Heart right ventricle (tissue), 16 donors: ENCODE data around the gene SBF2. TPM values are rescaled to one million over a fixed set of nuclear protein-coding genes. Genes with fewer than 3 reads are reported as not detected.

Experiments used
- ATAC-seq, 8 donors: fragments of 200-7000 bp; cut with Tn5 transposase; one replicate each; pipeline ENCODE4 v1.9.1; 2020; ENCODE audit warnings: mild to moderate bottlenecking in 8 of 8, moderate library complexity in 8 of 8, moderate number of reproducible peaks in 1 of 8
- DNase-seq, 2 donors: peaks; one replicate each; pipeline ENCODE4 v3.0.0-alpha.2; 2020
- H3K27ac ChIP-seq, 10 donors: fragments of 200-600 bp; sonication (generic) in 2 of 10; one replicate each; pipeline versions ENCODE4 v1.5.0 to v1.8.0; 2020 to 2022; ENCODE audit warnings: mild to moderate bottlenecking in 3 of 10
- H3K27me3 ChIP-seq, 7 donors: fragments of 200-600 bp; one replicate each; pipeline ENCODE4 v1.8.0; 2021 to 2022; ENCODE audit warnings: mild to moderate bottlenecking in 2 of 7
- H3K36me3 ChIP-seq, 9 donors: fragments of 200-600 bp; sonication (generic) in 1 of 9; one replicate each; pipeline versions ENCODE4 v1.5.0 to v1.8.0; 2020 to 2022; ENCODE audit warnings: mild to moderate bottlenecking in 2 of 9
- H3K4me1 ChIP-seq, 9 donors: fragments of 200-600 bp; sonication (generic) in 1 of 9; one replicate each; pipeline versions ENCODE4 v1.5.0 to v1.8.0; 2020 to 2022; ENCODE audit warnings: mild to moderate bottlenecking in 4 of 9
- H3K4me3 ChIP-seq, 10 donors: fragments of 200-600 bp; sonication (generic) in 2 of 10; one replicate each; pipeline versions ENCODE4 v1.5.0 to v1.8.0; 2020 to 2022; ENCODE audit warnings: mild to moderate bottlenecking in 7 of 10, moderate library complexity in 2 of 10
- H3K9me3 ChIP-seq, 11 donors: fragments of 200-600 bp in 10 of 11; sonication (generic) in 2 of 11; one replicate each; pipeline versions ENCODE4 v1.5.0 to v1.8.0; 2013 to 2022; ENCODE audit warnings: mild to moderate bottlenecking in 2 of 11, control low read depth in 1 of 11, moderate library complexity in 1 of 11
- CTCF ChIP-seq, 9 donors: fragments of 200-600 bp; sonication (generic) in 2 of 9; IDR thresholded peaks; one replicate each; pipeline versions ENCODE4 v1.5.0 to v1.8.0; 2021 to 2022; ENCODE audit warnings: antibody characterized with exemption in 9 of 9, mild to moderate bottlenecking in 5 of 9, moderate library complexity in 1 of 9
- WGBS, 2 donors: extraction: QIAGEN DNeasy Blood & Tissue Kit; methylation state at CpG; one replicate each; pipeline ENCODE4 v1.1.7; 2013; ENCODE audit warnings: inconsistent platforms in 1 of 2; 5-methylcytosine and 5-hydroxymethylcytosine counted together
- intact Hi-C, 10 donors: fragments of 100-400 bp; cut with DNase I; formaldehyde crosslinking; loops; one replicate each; pipeline versions ENCODE4 v1.11.1 to v1.14.2; 2022
- polyA plus RNA-seq, 2 donors: library from polyadenylated mRNA; stranded (reverse); fragments of 200-250 nt; gene quantifications; one replicate each; pipeline ENCODE4 v1.2.3, GENCODE V29; 2013
- total RNA-seq, 10 donors: library from RNA; stranded (reverse); fragmentation: NEBNext Ultra II Directional in 3 of 10; extraction: Animal tissue kit (Norgen Biotek cat#: 25700) in 3 of 10; gene quantifications; one replicate each; pipeline versions ENCODE4 v1.2.1 to v1.2.4, GENCODE V29; 2021 to 2023
- donor health status: Arrhythmogenic right ventricular cardiomyopathy.
- donor health status: ischemic (EF 13 %, LVEDD 7.1; RV severe dilation, severe dysfunction).
- donor health status: healthy with polysubstance abuse.
- donor health status: DM: no; HTN: yes; CAD: no.
- donor health status: DM: no; HTN: no; CAD: no.
- donor health status: ischemic (EF 25% LVEDD 6.9; RV normal size, moderate dysfunction).
- donor health status: ischemic (EF 25% LVEDD 5.7; RV mildly dilated, moderate dysfunction).
- donor health status: healthy.
- donor health status: DM: yes; HTN: yes; CAD: no.
- donor health status: Ischemic cardiomyopathy.
- donor health status: ischemic (EF 35%, LVEDD 5.7; RV mildly dilated, moderate dysfunction).
- donor health status: nonischemic (EF 11% LVEDD 7.7; RV severe dilation, severe dysfunction).
- donor health status: DM: yes; HTN: yes; CAD: no.
- donor health status: PGD.
- donor health status: ischemic (EF 29% LVEDD 5.4; RV normal size, mild dysfunction).
- donor health status: nonischemic (EF 23%, LVEDD 6.1; RV moderate dilation, normal function).

Gene SBF2
- total and polyA plus RNA-seq, 12 donors = 8.9 to 27.1 (median 21.2) TPM

DNA sequence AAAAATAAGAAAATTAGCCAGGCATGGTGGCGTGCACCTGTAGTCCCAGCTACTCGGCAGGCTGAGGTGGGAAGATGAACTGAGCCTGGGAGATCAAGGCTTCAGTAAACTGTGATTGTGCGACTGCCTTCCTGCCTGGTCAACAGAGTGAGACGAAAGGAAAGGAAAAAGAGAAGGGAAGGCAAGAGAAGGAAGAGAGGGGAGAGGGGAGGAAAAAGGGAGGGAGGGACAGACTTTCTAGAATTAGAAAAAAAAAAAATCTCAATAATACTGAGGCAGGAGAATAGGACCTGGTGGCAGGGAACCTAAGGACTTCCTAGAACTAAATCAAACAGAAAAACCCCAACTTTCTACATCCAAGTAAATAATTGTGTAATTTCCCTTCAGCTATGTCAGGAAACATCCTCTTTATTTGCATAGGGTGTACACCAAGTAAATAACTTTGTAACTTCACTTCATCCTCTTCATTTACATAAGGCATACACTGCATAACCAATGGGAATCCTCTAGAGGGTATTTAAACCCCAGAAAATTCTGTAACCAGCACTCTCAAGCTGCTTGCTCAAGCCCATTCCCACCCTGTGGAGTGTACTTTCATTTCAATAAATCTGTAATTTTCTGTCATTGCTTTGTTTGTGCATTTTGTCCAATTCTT lies 8.7 kb downstream of the SBF2 start:
- ATAC-seq (no peak), DNase-seq (no peak)
- 82 to 85% methylated on average over 4 of the region's 4 CpGs for WGBS, 2 donors
- H3K4me3 ChIP-seq = no peak overlapping the region
- intact Hi-C loops = no loop called here
- peak overlapping the region in 1 of 10 donors; percentile 79 for H3K27ac ChIP-seq
- no peaks in the 10 kb centered on the region for H3K9me3 ChIP-seq
- peaks cover 0 to 10% (median 0%) of the 10 kb centered on the region in 9 donors for H3K36me3 ChIP-seq
- no peaks in the 10 kb centered on the region for H3K27me3 ChIP-seq
- peaks cover 0 to 59% (median 8%) of the 10 kb centered on the region in 9 donors for H3K4me1 ChIP-seq
- no peak for TF ChIP-seq CTCF (IDR thresholded peaks at IDR 0.05)

- Histone ChIP-seq H3K36me3 (peaks cover 0 to 10% (median 0%) of the 10 kb centered on the region in 9 donors), H3K4me1 (peaks cover 0 to 47% (median 5%) of the 10 kb centered on the region in 9 donors), H3K27me3 (no peaks in the 10 kb centered on the region), H3K4me3 (no peak overlapping the region), H3K27ac (no peak overlapping the region), H3K9me3 (no peaks in the 10 kb centered on the region)
- 80 to 84% methylated on average over 1 of the region's 1 CpG for WGBS, 2 donors
- DNase-seq = no peak
- intact Hi-C loops = no loop called here
- ATAC-seq = no peak
- no peak for TF ChIP-seq CTCF (IDR thresholded peaks at IDR 0.05)
Measured at GRCh38 chr11:10283991-10284390, 10.0 kb downstream of the SBF2 start.

- no peak for DNase-seq
- Histone ChIP-seq H3K27ac (no peak overlapping the region), H3K4me3 (no peak overlapping the region), H3K9me3 (no peaks in the 10 kb centered on the region), H3K27me3 (no peaks in the 10 kb centered on the region), H3K36me3 (no peaks in the 10 kb centered on the region), H3K4me1 (peaks cover 0 to 30% (median 5%) of the 10 kb centered on the region in 9 donors)
- no peak for TF ChIP-seq CTCF (IDR thresholded peaks at IDR 0.05)
- intact Hi-C loops = no loop called here
- no peak for ATAC-seq
Measured at GRCh38 chr11:10282117-10282516, 11.9 kb downstream of the SBF2 start.

DNA sequence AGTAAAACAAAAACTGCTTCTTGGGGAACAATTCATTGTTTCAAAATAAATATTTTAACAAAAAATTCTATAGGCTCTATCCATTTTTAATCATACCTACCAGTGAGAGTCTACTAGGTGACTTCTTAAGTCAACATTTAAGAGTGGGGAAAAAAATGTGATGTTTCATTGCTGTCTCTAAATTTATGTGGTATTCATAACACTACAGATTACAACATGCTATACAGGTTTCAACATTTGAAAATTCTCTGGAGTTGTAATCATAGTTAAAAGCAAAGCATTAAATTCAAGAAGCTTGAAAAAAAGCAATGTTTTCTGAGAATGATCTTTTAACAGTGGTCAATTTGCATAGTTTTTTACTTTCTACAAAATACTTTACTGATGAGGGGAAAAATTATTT lies 18.3 kb downstream of the SBF2 start:
- H3K9me3 ChIP-seq = no peaks in the 10 kb centered on the region
- no peak for TF ChIP-seq CTCF (IDR thresholded peaks at IDR 0.05)

More for the DNA sequence above, 18.3 kb downstream of the SBF2 start:
- DNase-seq = no peak
- intact Hi-C loops = no loop called here
- no peak for ATAC-seq
- Histone ChIP-seq H3K4me1 (peaks cover 0 to 12% (median 0%) of the 10 kb centered on the region in 9 donors), H3K27ac (no peak overlapping the region), H3K27me3 (no peaks in the 10 kb centered on the region), H3K4me3 (no peak overlapping the region), H3K36me3 (no peaks in the 10 kb centered on the region)
